HepG2 (cell line): ENCODE results near the gene CMTM4. TPM values are rescaled to one million over a fixed set of nuclear protein-coding genes. Genes with fewer than 3 reads are reported as not detected.

Experiments
- ELF3 ChIP-seq: IDR thresholded peaks from 2 replicates; pipeline ENCODE4 v1.6.1; 2016; ENCODE audit warnings: missing genetic modification reagents, missing compliant biosample characterization
- IRX3 ChIP-seq: sonication (generic); formaldehyde crosslinking; IDR thresholded peaks from 2 replicates; pipeline ENCODE4 v1.8.1; 2023; ENCODE audit warnings: mild to moderate bottlenecking, low read depth, missing genetic modification reagents, borderline replicate concordance
- JUNB ChIP-seq: sonication (generic); formaldehyde crosslinking; IDR thresholded peaks from 2 replicates; pipeline ENCODE4 v1.8.0; 2022; ENCODE audit warnings: missing genetic modification reagents, mild to moderate bottlenecking, borderline replicate concordance
- KMT2A ChIP-seq: sonication (generic); formaldehyde crosslinking; IDR thresholded peaks from 2 replicates; pipeline ENCODE4 v1.4.0; 2020; ENCODE audit warnings: missing genetic modification reagents
- NCOR1 ChIP-seq: fragments of 200-600 bp; sonication (generic); IDR thresholded peaks from 2 replicates; pipeline ENCODE4 v1.7.0; 2017; ENCODE audit warnings: antibody characterized with exemption, low read length, borderline replicate concordance
- NKX3-1 ChIP-seq: sonication (generic); formaldehyde crosslinking; IDR thresholded peaks from 2 replicates; pipeline ENCODE4 v1.5.0; 2020; ENCODE audit warnings: missing genetic modification reagents
- PPARG ChIP-seq: conservative IDR thresholded peaks from 2 replicates; pipeline ENCODE4 v1.6.1; 2016; ENCODE audit warnings: missing biosample characterization, missing genetic modification reagents
- SAFB2 ChIP-seq: sonication (generic); formaldehyde crosslinking; IDR thresholded peaks from 2 replicates; pipeline ENCODE4 v1.5.1; 2020; ENCODE audit warnings: missing genetic modification reagents, low read depth, mild to moderate bottlenecking, borderline replicate concordance
- SMAD3 ChIP-seq: sonication (generic); formaldehyde crosslinking; IDR thresholded peaks from 2 replicates; pipeline ENCODE4 v1.4.0; 2020; ENCODE audit warnings: missing genetic modification reagents
- U2AF2 ChIP-seq: fragments of 200-400 bp; formaldehyde crosslinking; IDR thresholded peaks from 2 replicates; pipeline ENCODE4 v1.6.1; 2017; ENCODE audit warnings: low read depth, mild to moderate bottlenecking, low read length
- ZKSCAN1 ChIP-seq: fragments of 150-350 bp; IDR thresholded peaks from 2 replicates; pipeline ENCODE4 v1.6.1; 2014; ENCODE audit warnings: low read length
- ZNF10 ChIP-seq: sonication (generic); formaldehyde crosslinking; IDR thresholded peaks from 2 replicates; pipeline ENCODE4 v1.4.0; 2020; ENCODE audit warnings: mild to moderate bottlenecking, low read depth, missing genetic modification reagents, borderline replicate concordance
- ZNF674 ChIP-seq: sonication (generic); formaldehyde crosslinking; IDR thresholded peaks from 2 replicates; pipeline ENCODE4 v1.5.0; 2020; ENCODE audit warnings: low read depth, mild to moderate bottlenecking, missing genetic modification reagents
- ZNF703 ChIP-seq: sonication (generic); formaldehyde crosslinking; IDR thresholded peaks from 2 replicates; pipeline ENCODE4 v1.5.1; 2020; ENCODE audit warnings: missing genetic modification reagents, mild to moderate bottlenecking, moderate library complexity, borderline replicate concordance
- ZNF883 ChIP-seq: sonication (generic); formaldehyde crosslinking; IDR thresholded peaks from 2 replicates; pipeline ENCODE4 v1.5.1; 2020; ENCODE audit warnings: mild to moderate bottlenecking, missing genetic modification reagents; ENCODE audit errors: not compliant biosample characterization
- polyA plus RNA-seq, 8 experiments: library from polyadenylated mRNA; depleted of rRNA in 3 of 8; stranded (reverse) in 7 of 8; unstranded in 1 of 8; fragments of >200 nt; fragmentation: Illumina TruSeq in 4 of 8; extraction: Trizol in 4 of 8; gene quantifications; 2 replicates each; pipeline versions ENCODE4 v1.2.1 to v1.2.3, GENCODE V29; 2011 to 2016; ENCODE audit warnings: low read depth in 4 of 8, missing spikeins in 1 of 8, mixed read lengths in 1 of 8; ENCODE audit not compliant: insufficient read depth in 1 of 8
- total RNA-seq, 5 experiments: library from RNA; depleted of rRNA; stranded (reverse); fragments of >200 nt; fragmentation: Illumina TruSeq; extraction: Trizol; gene quantifications; 2 replicates each; pipeline ENCODE4 v1.2.3, GENCODE V29; 2016; ENCODE audit warnings: low read depth in 1 of 5
- TF ChIP-seq, protein P1 (sequence below): IDR thresholded peaks from 2 replicates; pipeline ENCODE4 v1.6.1; 2012; ENCODE audit warnings: inconsistent platforms
- TF ChIP-seq, protein P2 (sequence below): sonication (generic); formaldehyde crosslinking; IDR thresholded peaks from 2 replicates; pipeline ENCODE4 v1.8.0; 2022; ENCODE audit warnings: missing genetic modification reagents, mild to moderate bottlenecking, borderline replicate concordance
- TF ChIP-seq, protein P3 (sequence below): IDR thresholded peaks from 2 replicates; pipeline ENCODE4 v1.6.1; 2016; ENCODE audit warnings: low read depth, control low read depth
- TF ChIP-seq, protein P4 (sequence below), 2 experiments: fragments of 450-650 bp in 1 of 2; sonication (generic) in 1 of 2; formaldehyde crosslinking; IDR thresholded peaks; 2 replicates each; pipeline versions ENCODE4 v1.5.0 to v1.8.0; 2020 to 2022; ENCODE audit warnings: mild to moderate bottlenecking in 1 of 2, missing genetic modification reagents in 1 of 2
- TF ChIP-seq, protein P5 (sequence below): sonication (generic); formaldehyde crosslinking; conservative IDR thresholded peaks from 2 replicates; pipeline ENCODE4 v1.4.0; 2020; ENCODE audit warnings: mild to moderate bottlenecking, missing genetic modification reagents, moderate library complexity
- TF ChIP-seq, protein P6 (sequence below): sonication (generic); formaldehyde crosslinking; IDR thresholded peaks from 2 replicates; pipeline ENCODE4 v1.4.0; 2020; ENCODE audit warnings: missing genetic modification reagents

CMTM4 gene
- total and polyA plus RNA-seq, 2 of the 13 experiments (the other 11 are each of a cell fraction or from before 2014, with no cell fraction given), result 32.0 to 36.3 TPM

DNA sequence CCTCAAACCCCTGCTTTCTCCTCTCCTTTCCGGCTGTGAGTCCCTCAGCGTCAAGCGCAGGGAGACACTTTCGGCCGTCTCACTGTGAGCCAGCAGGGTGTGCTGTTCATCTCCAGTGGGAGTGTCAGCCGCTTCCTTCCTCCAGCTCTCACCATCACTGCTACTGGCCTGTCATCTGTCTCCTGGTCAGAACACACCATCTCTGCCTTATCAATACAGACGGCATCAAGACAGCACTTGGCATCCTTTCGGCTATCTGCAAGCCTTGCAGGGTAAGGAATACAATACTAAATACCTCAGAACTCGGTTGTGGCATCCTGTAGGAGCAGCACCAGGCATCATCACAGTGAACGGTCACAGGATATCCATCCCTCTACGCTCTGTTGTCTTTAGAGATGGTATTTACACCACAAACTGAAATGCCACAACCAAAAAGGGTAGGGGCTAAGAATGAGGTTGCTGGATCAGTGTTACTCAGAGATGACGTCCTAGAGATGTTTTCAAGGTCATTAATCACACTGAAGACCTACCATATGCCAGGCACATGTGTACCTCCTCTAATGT is 20.7 kb upstream of the CMTM4 start (continued):
- TF ChIP-seq ZKSCAN1, result no peak
- TF ChIP-seq, protein P1, sequence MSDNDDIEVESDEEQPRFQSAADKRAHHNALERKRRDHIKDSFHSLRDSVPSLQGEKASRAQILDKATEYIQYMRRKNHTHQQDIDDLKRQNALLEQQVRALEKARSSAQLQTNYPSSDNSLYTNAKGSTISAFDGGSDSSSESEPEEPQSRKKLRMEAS, result no peak
- no peak for TF ChIP-seq NKX3-1
- TF ChIP-seq, protein P2, sequence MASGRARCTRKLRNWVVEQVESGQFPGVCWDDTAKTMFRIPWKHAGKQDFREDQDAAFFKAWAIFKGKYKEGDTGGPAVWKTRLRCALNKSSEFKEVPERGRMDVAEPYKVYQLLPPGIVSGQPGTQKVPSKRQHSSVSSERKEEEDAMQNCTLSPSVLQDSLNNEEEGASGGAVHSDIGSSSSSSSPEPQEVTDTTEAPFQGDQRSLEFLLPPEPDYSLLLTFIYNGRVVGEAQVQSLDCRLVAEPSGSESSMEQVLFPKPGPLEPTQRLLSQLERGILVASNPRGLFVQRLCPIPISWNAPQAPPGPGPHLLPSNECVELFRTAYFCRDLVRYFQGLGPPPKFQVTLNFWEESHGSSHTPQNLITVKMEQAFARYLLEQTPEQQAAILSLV (CRISPR knock-in tag), result no peak
- TF ChIP-seq ZNF883 (CRISPR knock-in tag), result no peak
- no peak for TF ChIP-seq ZNF674 (CRISPR knock-in tag)
- TF ChIP-seq ZNF10 (CRISPR knock-in tag), result no peak
- TF ChIP-seq ELF3 (CRISPR knock-in tag), result 0 out of 2 replicates have a peak, but pooled peaks have one; percentile 20
- TF ChIP-seq KMT2A, result no peak
- no peak for TF ChIP-seq PPARG (CRISPR knock-in tag)
- no peak for TF ChIP-seq SMAD3
- TF ChIP-seq, protein P3, sequence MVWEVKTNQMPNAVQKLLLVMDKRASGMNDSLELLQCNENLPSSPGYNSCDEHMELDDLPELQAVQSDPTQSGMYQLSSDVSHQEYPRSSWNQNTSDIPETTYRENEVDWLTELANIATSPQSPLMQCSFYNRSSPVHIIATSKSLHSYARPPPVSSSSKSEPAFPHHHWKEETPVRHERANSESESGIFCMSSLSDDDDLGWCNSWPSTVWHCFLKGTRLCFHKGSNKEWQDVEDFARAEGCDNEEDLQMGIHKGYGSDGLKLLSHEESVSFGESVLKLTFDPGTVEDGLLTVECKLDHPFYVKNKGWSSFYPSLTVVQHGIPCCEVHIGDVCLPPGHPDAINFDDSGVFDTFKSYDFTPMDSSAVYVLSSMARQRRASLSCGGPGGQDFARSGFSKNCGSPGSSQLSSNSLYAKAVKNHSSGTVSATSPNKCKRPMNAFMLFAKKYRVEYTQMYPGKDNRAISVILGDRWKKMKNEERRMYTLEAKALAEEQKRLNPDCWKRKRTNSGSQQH (CRISPR knock-in tag), result no peak
- no peak for TF ChIP-seq U2AF2
- TF ChIP-seq, protein P4, sequence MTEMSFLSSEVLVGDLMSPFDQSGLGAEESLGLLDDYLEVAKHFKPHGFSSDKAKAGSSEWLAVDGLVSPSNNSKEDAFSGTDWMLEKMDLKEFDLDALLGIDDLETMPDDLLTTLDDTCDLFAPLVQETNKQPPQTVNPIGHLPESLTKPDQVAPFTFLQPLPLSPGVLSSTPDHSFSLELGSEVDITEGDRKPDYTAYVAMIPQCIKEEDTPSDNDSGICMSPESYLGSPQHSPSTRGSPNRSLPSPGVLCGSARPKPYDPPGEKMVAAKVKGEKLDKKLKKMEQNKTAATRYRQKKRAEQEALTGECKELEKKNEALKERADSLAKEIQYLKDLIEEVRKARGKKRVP (CRISPR knock-in tag; IDR thresholded peaks at IDR 0.05), result no peak
- TF ChIP-seq, protein P5, sequence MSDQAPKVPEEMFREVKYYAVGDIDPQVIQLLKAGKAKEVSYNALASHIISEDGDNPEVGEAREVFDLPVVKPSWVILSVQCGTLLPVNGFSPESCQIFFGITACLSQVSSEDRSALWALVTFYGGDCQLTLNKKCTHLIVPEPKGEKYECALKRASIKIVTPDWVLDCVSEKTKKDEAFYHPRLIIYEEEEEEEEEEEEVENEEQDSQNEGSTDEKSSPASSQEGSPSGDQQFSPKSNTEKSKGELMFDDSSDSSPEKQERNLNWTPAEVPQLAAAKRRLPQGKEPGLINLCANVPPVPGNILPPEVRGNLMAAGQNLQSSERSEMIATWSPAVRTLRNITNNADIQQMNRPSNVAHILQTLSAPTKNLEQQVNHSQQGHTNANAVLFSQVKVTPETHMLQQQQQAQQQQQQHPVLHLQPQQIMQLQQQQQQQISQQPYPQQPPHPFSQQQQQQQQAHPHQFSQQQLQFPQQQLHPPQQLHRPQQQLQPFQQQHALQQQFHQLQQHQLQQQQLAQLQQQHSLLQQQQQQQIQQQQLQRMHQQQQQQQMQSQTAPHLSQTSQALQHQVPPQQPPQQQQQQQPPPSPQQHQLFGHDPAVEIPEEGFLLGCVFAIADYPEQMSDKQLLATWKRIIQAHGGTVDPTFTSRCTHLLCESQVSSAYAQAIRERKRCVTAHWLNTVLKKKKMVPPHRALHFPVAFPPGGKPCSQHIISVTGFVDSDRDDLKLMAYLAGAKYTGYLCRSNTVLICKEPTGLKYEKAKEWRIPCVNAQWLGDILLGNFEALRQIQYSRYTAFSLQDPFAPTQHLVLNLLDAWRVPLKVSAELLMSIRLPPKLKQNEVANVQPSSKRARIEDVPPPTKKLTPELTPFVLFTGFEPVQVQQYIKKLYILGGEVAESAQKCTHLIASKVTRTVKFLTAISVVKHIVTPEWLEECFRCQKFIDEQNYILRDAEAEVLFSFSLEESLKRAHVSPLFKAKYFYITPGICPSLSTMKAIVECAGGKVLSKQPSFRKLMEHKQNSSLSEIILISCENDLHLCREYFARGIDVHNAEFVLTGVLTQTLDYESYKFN, result no peak
- no peak for TF ChIP-seq ZNF703 (CRISPR knock-in tag)
- 0 out of 2 replicates have a peak, but pooled peaks have one; percentile 31 for TF ChIP-seq SAFB2 (CRISPR knock-in tag)
- TF ChIP-seq, protein P6, sequence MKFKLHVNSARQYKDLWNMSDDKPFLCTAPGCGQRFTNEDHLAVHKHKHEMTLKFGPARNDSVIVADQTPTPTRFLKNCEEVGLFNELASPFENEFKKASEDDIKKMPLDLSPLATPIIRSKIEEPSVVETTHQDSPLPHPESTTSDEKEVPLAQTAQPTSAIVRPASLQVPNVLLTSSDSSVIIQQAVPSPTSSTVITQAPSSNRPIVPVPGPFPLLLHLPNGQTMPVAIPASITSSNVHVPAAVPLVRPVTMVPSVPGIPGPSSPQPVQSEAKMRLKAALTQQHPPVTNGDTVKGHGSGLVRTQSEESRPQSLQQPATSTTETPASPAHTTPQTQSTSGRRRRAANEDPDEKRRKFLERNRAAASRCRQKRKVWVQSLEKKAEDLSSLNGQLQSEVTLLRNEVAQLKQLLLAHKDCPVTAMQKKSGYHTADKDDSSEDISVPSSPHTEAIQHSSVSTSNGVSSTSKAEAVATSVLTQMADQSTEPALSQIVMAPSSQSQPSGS (CRISPR knock-in tag), result no peak
- no peak for TF ChIP-seq NCOR1
- no peak for TF ChIP-seq IRX3 (CRISPR knock-in tag)
- TF ChIP-seq JUNB, result no peak
